Upper lobe of left lung (tissue), 6 donors: Measurements from ENCODE around the gene RING1. TPM values are rescaled to one million over a fixed set of nuclear protein-coding genes. Genes with fewer than 3 reads are reported as not detected.

Experiments
- ATAC-seq, 2 donors: fragments of 200-7000 bp; cut with Tn5 transposase; one replicate each; pipeline ENCODE4 v1.9.1; 2022; ENCODE audit warnings: mild to moderate bottlenecking in 2 of 2, moderate library complexity in 2 of 2; ENCODE audit not compliant: low FRiP score in 2 of 2
- DNase-seq, 2 donors: peaks; one replicate each; pipeline ENCODE4 v3.0.0-alpha.2; 2019 to 2020
- H3K27ac ChIP-seq, 4 donors: fragments of 200-600 bp; sonication (generic); one replicate each; pipeline ENCODE4 v1.5.1; 2016 to 2019
- H3K27me3 ChIP-seq, 4 donors: fragments of 200-600 bp; sonication (generic); one replicate each; pipeline ENCODE4 v1.5.1; 2017 to 2019
- H3K36me3 ChIP-seq, 4 donors: fragments of 200-600 bp; sonication (generic); one replicate each; pipeline ENCODE4 v1.5.1; 2016 to 2019
- H3K4me1 ChIP-seq, 4 donors: fragments of 200-600 bp; sonication (generic); one replicate each; pipeline ENCODE4 v1.5.1; 2018 to 2019
- H3K4me3 ChIP-seq, 4 donors: fragments of 200-600 bp; sonication (generic); one replicate each; pipeline ENCODE4 v1.5.1; 2017 to 2019; ENCODE audit warnings: mild to moderate bottlenecking in 2 of 4, moderate library complexity in 1 of 4
- H3K9me3 ChIP-seq, 4 donors: fragments of 200-600 bp; sonication (generic); one replicate each; pipeline ENCODE4 v1.5.1; 2018 to 2019
- CTCF ChIP-seq, 6 experiments: fragments of 450-650 bp in 4 of 6; fragments of 200-600 bp in 2 of 6; sonication (generic) in 2 of 6; IDR thresholded peaks; one replicate each; pipeline ENCODE4 v1.5.1; 2016 to 2019; ENCODE audit warnings: antibody characterized with exemption in 6 of 6
- EP300 ChIP-seq, 4 donors: sonication (generic); formaldehyde crosslinking; IDR thresholded peaks; one replicate each; pipeline ENCODE4 v1.5.1; 2017; ENCODE audit warnings: antibody characterized with exemption in 4 of 4, control low read depth in 2 of 4
- POLR2A ChIP-seq, 4 donors: fragments of 450-650 bp; IDR thresholded peaks; one replicate each; pipeline ENCODE4 v1.5.1; 2016 to 2017; ENCODE audit warnings: antibody characterized with exemption in 4 of 4, mild to moderate bottlenecking in 2 of 4
- POLR2AphosphoS5 ChIP-seq, 2 donors: sonication (generic); formaldehyde crosslinking; IDR thresholded peaks; one replicate each; pipeline ENCODE4 v1.5.1; 2017; ENCODE audit warnings: antibody characterized with exemption in 2 of 2
- WGBS, 2 donors: methylation state at CpG; one replicate each; pipeline ENCODE4 v1.1.5; 2017 to 2018; 5-methylcytosine and 5-hydroxymethylcytosine counted together
- total RNA-seq, 6 donors: library from RNA; depleted of rRNA in 4 of 6; stranded (reverse); fragments of >200 nt in 4 of 6; gene quantifications; one replicate each; pipeline versions ENCODE4 v1.1.0 to v1.2.1, GENCODE V29; 2016 to 2021
- donor health status: DM: no; HTN: no; CAD: no; lungs with moderate emphysema.
- donor health status: DM: no; HTN: yes; CAD: no; lungs with severe emphysema.

The RING1 gene
- total RNA-seq, 6 donors from 2014 or later, result 17.9 to 50.6 (median 40.4) TPM

GRCh38 chr6:33183071-33183683 is 25.1 kb upstream of the RING1 start:
- Histone ChIP-seq H3K36me3 (no peaks in the 10 kb centered on the region), H3K4me1 (peaks cover 0 to 6% (median 5%) of the 10 kb centered on the region in 4 donors), H3K4me3 (no peak overlapping the region), H3K27ac (peak overlapping the region in 1 of 4 donors; percentile 2), H3K9me3 (no peaks in the 10 kb centered on the region), H3K27me3 (no peaks in the 10 kb centered on the region)
- ATAC-seq, result no peak
- TF ChIP-seq EP300 (IDR thresholded peaks at IDR 0.05) (no peak), CTCF (IDR thresholded peaks at IDR 0.05) (no peak), POLR2AphosphoS5 (IDR thresholded peaks at IDR 0.05) (no peak), POLR2A (IDR thresholded peaks at IDR 0.05) (no peak)
- DNase-seq, result no peak
- 61 to 65% methylated on average over 5 of the region's 5 CpGs for WGBS, 2 donors

GRCh38 chr6:33185190-33185589 is 23.1 kb upstream of the RING1 start:
- peak in 1 of 2 donors; percentile 49 for DNase-seq
- Histone ChIP-seq H3K4me1 (peaks cover 0 to 6% (median 5%) of the 10 kb centered on the region in 4 donors), H3K27me3 (no peaks in the 10 kb centered on the region), H3K36me3 (no peaks in the 10 kb centered on the region), H3K4me3 (no peak overlapping the region), H3K9me3 (no peaks in the 10 kb centered on the region), H3K27ac (no peak overlapping the region)
- no peak for TF ChIP-seq CTCF (IDR thresholded peaks at IDR 0.05)
- TF ChIP-seq POLR2A (IDR thresholded peaks at IDR 0.05), result no peak
- no peak for TF ChIP-seq POLR2AphosphoS5 (IDR thresholded peaks at IDR 0.05)
- no peak for TF ChIP-seq EP300 (IDR thresholded peaks at IDR 0.05)
- no peak for ATAC-seq
- WGBS, 2 donors, result 81 to 82% methylated on average over 5 to 9 of the region's 9 CpGs

- WGBS, 2 donors, result 83 to 84% methylated on average over 4 of the region's 4 CpGs
- no peaks in the 10 kb centered on the region for H3K9me3 ChIP-seq
- no peak for TF ChIP-seq EP300 (IDR thresholded peaks at IDR 0.05)
- no peak for TF ChIP-seq POLR2AphosphoS5 (IDR thresholded peaks at IDR 0.05)
- no peak for TF ChIP-seq CTCF (IDR thresholded peaks at IDR 0.05)
- no peak for TF ChIP-seq POLR2A (IDR thresholded peaks at IDR 0.05)
- H3K36me3 ChIP-seq, result no peaks in the 10 kb centered on the region
- peaks cover 0 to 6% (median 5%) of the 10 kb centered on the region in 4 donors for H3K4me1 ChIP-seq
- no peak for ATAC-seq
- no peak overlapping the region for H3K27ac ChIP-seq
- no peak overlapping the region for H3K4me3 ChIP-seq
- DNase-seq, result no peak
- H3K27me3 ChIP-seq, result no peaks in the 10 kb centered on the region
Measured at GRCh38 chr6:33185654-33186187, 22.6 kb upstream of the RING1 start.

- DNase-seq (no peak), ATAC-seq (no peak)
- H3K4me3 ChIP-seq, result no peak overlapping the region
- no peak overlapping the region for H3K27ac ChIP-seq
- no peaks in the 10 kb centered on the region for H3K9me3 ChIP-seq
- peaks cover 0 to 14% (median 9%) of the 10 kb centered on the region in 4 donors for H3K27me3 ChIP-seq
- H3K36me3 ChIP-seq, result no peaks in the 10 kb centered on the region
- TF ChIP-seq CTCF (IDR thresholded peaks at IDR 0.05), result no peak
- TF ChIP-seq POLR2A (IDR thresholded peaks at IDR 0.05), result no peak
- TF ChIP-seq EP300 (IDR thresholded peaks at IDR 0.05), result no peak
- TF ChIP-seq POLR2AphosphoS5 (IDR thresholded peaks at IDR 0.05), result no peak
- H3K4me1 ChIP-seq, result peaks cover 9 to 16% (median 15%) of the 10 kb centered on the region in 4 donors
- 85 to 100% methylated on average over 1 of the region's 1 CpG for WGBS, 2 donors
Measured at GRCh38 chr6:33187809-33188208, 20.5 kb upstream of the RING1 start.

- DNase-seq, result no peak
- H3K27ac ChIP-seq, result no peak overlapping the region
- peaks cover 0 to 14% (median 9%) of the 10 kb centered on the region in 4 donors for H3K27me3 ChIP-seq
- TF ChIP-seq EP300 (IDR thresholded peaks at IDR 0.05) (no peak), CTCF (IDR thresholded peaks at IDR 0.05) (no peak), POLR2AphosphoS5 (IDR thresholded peaks at IDR 0.05) (no peak), POLR2A (IDR thresholded peaks at IDR 0.05) (no peak)
- no peak overlapping the region for H3K4me3 ChIP-seq
- H3K36me3 ChIP-seq, result peaks cover 0 to 5% (median 3%) of the 10 kb centered on the region in 4 donors
- H3K4me1 ChIP-seq, result peaks cover 17 to 20% (median 18%) of the 10 kb centered on the region in 4 donors
- no peaks in the 10 kb centered on the region for H3K9me3 ChIP-seq
- WGBS, 2 donors, result 84 to 90% methylated on average over 7 to 8 of the region's 8 CpGs
- no peak for ATAC-seq
Measured at GRCh38 chr6:33189164-33189563, 19.1 kb upstream of the RING1 start.
